B cell (primary cell): Measurements from ENCODE around the gene FAM184A. TPM values are rescaled to one million over a fixed set of nuclear protein-coding genes. Genes with fewer than 3 reads are reported as not detected.
"Not testable (repeated sequence)": the region's sequence is repeated elsewhere in the genome, so short reads cannot be mapped to it uniquely, and the experiment has no call there.

ENCODE experiments used
- ATAC-seq: fragments of 200-7000 bp; cut with Tn5 transposase; one replicate; pipeline ENCODE4 v1.10.0; 2021; ENCODE audit warnings: low read depth, mild to moderate bottlenecking, moderate number of reproducible peaks, moderate library complexity
- CTCF ChIA-PET: fragments of 350-600 bp; sonication (Branson Sonifier 250); formaldehyde crosslinking; loops from one replicate; lab custom pipeline; 2021; ENCODE audit warnings: antibody characterized with exemption, inconsistent platforms; lab: Charles Lee
- POLR2A ChIA-PET: fragments of 350-600 bp; sonication (Branson Sonifier 250); formaldehyde crosslinking; loops from one replicate; lab custom pipeline; 2021; ENCODE audit warnings: antibody characterized with exemption; lab: Charles Lee
- DNase-seq: peaks from one replicate; pipeline ENCODE4 v3.0.0; 2013
- H2AFZ ChIP-seq: 2 replicates; pipeline ENCODE4 v1.6.1; 2012; ENCODE audit warnings: mild to moderate bottlenecking, low read depth, low read length; ENCODE audit not compliant: insufficient read depth, poor library complexity, severe bottlenecking
- H3K27ac ChIP-seq, 2 donors: 1 replicate in 1 of 2; 2 replicates in 1 of 2; pipeline ENCODE4 v1.5.1; 2012 to 2013; ENCODE audit warnings: low read length in 2 of 2, mild to moderate bottlenecking in 2 of 2, moderate library complexity in 1 of 2
- H3K27me3 ChIP-seq, 4 experiments: fragments of 200-600 bp in 1 of 4; sonication (generic) in 1 of 4; replicated peaks in 1 of 4; 1 replicate in 2 of 4; 2 replicates in 2 of 4; pipeline versions ENCODE4 v1.6.1 to v1.7.0; 2013 to 2016; ENCODE audit warnings: low read length in 3 of 4, mild to moderate bottlenecking in 2 of 4, mixed read lengths in 1 of 4, moderate library complexity in 1 of 4; ENCODE audit not compliant: insufficient read depth in 4 of 4, control insufficient read depth in 3 of 4; ENCODE audit errors: control extremely low read depth in 1 of 4
- H3K36me3 ChIP-seq, 2 experiments: replicated peaks in 1 of 2; 1 replicate in 1 of 2; 2 replicates in 1 of 2; pipeline versions ENCODE4 v1.6.1 to v1.7.1; 2013; ENCODE audit warnings: low read length in 1 of 2; ENCODE audit not compliant: insufficient read depth in 2 of 2, control insufficient read depth in 1 of 2; ENCODE audit errors: control extremely low read depth in 1 of 2, extremely low read depth in 1 of 2
- H3K4me1 ChIP-seq, 2 donors: fragments of 200-600 bp in 1 of 2; sonication (generic) in 1 of 2; 1 replicate in 1 of 2; 2 replicates in 1 of 2; pipeline versions ENCODE4 v1.5.1 to v1.6.1; 2013 to 2017; ENCODE audit warnings: low read length in 2 of 2; ENCODE audit not compliant: control insufficient read depth in 2 of 2, insufficient read depth in 2 of 2
- H3K4me2 ChIP-seq: replicated peaks from 2 replicates; pipeline ENCODE3; 2012; ENCODE audit warnings: mild to moderate bottlenecking, low read depth, low read length; ENCODE audit not compliant: poor library complexity, severe bottlenecking
- H3K4me3 ChIP-seq, 5 experiments: fragments of 200-600 bp in 1 of 5; sonication (generic) in 1 of 5; 1 replicate in 3 of 5; 2 replicates in 2 of 5; pipeline versions ENCODE4 v1.5.1 to v1.7.0; 2011 to 2016; ENCODE audit warnings: low read length in 4 of 5, mild to moderate bottlenecking in 4 of 5, low read depth in 2 of 5, control low read depth in 1 of 5, moderate library complexity in 1 of 5; ENCODE audit not compliant: insufficient read depth in 1 of 5; ENCODE audit errors: control extremely low read depth in 1 of 5, extremely low read depth in 1 of 5
- H3K79me2 ChIP-seq: fragments of 200-600 bp; sonication (generic); one replicate; pipeline ENCODE4 v1.6.0; 2016; ENCODE audit warnings: low read length; ENCODE audit not compliant: control insufficient read depth, insufficient read depth
- H3K9ac ChIP-seq: fragments of 200-600 bp; sonication (generic); 2 replicates; pipeline ENCODE4 v1.6.1; 2017; ENCODE audit warnings: mild to moderate bottlenecking, low read length, moderate library complexity
- H3K9me3 ChIP-seq, 3 donors: one replicate each; pipeline versions ENCODE4 v1.6.1 to v1.7.1; 2013; ENCODE audit warnings: low read length in 2 of 3; ENCODE audit not compliant: control insufficient read depth in 2 of 3, insufficient read depth in 1 of 3; ENCODE audit errors: control extremely low read depth in 1 of 3
- H4K20me1 ChIP-seq: 2 replicates; pipeline ENCODE4 v1.6.0; 2012; ENCODE audit warnings: mild to moderate bottlenecking, low read length; ENCODE audit not compliant: insufficient read depth, control insufficient read depth, poor library complexity, severe bottlenecking
- H3K27ac Mint-ChIP-seq: one replicate; pipeline ENCODE4 v1.8.0; 2021; ENCODE audit warnings: mixed read lengths
- H3K27me3 Mint-ChIP-seq: one replicate; pipeline ENCODE4 v1.8.0; 2021; ENCODE audit warnings: mixed read lengths
- H3K4me1 Mint-ChIP-seq: one replicate; pipeline ENCODE4 v1.8.0; 2021; ENCODE audit warnings: mixed read lengths
- H3K4me3 Mint-ChIP-seq: one replicate; pipeline ENCODE4 v1.8.0; 2021; ENCODE audit warnings: mixed read lengths
- H3K9me3 Mint-ChIP-seq: one replicate; pipeline ENCODE4 v1.8.0; 2022; ENCODE audit warnings: mixed read lengths; ENCODE audit not compliant: insufficient read depth
- EZH2 ChIP-seq: IDR thresholded peaks from 2 replicates; pipeline ENCODE4 v1.6.1; 2012; ENCODE audit warnings: borderline replicate concordance, low read depth, mild to moderate bottlenecking, moderate library complexity, low read length; ENCODE audit not compliant: insufficient read depth, poor library complexity, severe bottlenecking
- WGBS: methylation state at CpG from one replicate; pipeline ENCODE4 v1.1.5; 2013; ENCODE audit warnings: missing lambda C conversion rate; ENCODE audit not compliant: insufficient coverage; 5-methylcytosine and 5-hydroxymethylcytosine counted together
- intact Hi-C: fragments of 100-400 bp; cut with micrococcal nuclease; formaldehyde crosslinking; loops from one replicate; pipeline ENCODE4 v1.10.0; 2022
- polyA plus RNA-seq: library from polyadenylated mRNA; depleted of rRNA; stranded (reverse); fragments of >200 nt; gene quantifications from 2 replicates; pipeline ENCODE4 v1.2.3, GENCODE V29; 2012
- total RNA-seq, 2 donors: library from RNA; stranded (reverse); fragments of 120-200 nt in 1 of 2; gene quantifications; 1 replicate in 1 of 2; 2 replicates in 1 of 2; pipeline versions ENCODE4 v1.2.3 to v1.2.4, GENCODE V29; 2013 to 2022
- TF ChIP-seq, protein P1 (sequence below): fragments of 200-600 bp; IDR thresholded peaks from one replicate; pipeline ENCODE4 v1.8.0; 2022; ENCODE audit warnings: antibody characterized with exemption, mild to moderate bottlenecking

The FAM184A gene
- total and polyA plus RNA-seq, 2 donors (not counting 1 experiment from before 2014, with no cell fraction given), result 0.07 to 0.54 TPM

DNA sequence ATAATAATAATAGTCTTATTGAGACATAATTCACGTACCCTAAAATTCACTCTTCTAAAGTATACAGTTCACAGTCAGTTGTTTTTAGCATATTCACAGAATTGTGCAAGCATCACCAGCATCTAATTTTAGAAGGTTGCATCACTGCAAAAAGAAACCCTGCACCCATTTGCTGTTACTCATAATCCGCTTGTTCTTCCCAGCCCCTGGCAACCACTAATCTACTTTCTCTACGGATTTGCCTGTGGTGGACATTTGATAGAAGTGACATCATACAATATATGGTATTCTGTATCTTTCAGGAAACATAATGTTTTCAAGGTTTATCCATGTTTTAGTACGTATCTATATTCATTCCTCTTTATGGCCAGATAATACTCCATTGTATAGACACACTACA, 41.5 kb upstream of the FAM184A start:
- ATAC-seq, result no peak
- POLR2A ChIA-PET, result interaction anchor here (0.7 kb wide), 1 partner anchor 9 kb away, joined by 4 read pairs; no protein-coding TSS in a partner anchor

DNA sequence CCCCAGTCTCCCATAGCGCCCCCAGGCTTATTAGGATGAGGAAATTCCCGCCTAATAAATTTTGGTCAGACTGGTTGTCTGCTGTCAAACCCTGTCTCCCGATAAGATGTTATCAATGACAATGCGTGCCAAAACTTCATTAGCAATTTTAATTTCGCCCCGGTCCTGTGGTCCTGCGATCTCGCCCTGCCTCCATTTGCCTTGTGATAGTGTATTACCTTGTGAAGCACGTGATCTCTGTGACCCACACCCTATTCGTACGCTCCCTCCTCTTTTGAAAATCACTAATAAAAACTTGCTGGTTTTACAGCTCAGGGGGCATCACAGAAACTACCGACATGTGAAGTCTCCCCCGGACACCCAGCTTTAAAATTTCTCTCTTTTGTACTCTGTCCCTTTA, 40.6 kb upstream of the FAM184A start:
- 87% methylated on average over 6 of the region's 13 CpGs for WGBS
- H3K27ac Mint-ChIP-seq, H3K4me2 ChIP-seq, DNase-seq, H3K9ac ChIP-seq, H3K36me3 ChIP-seq, H3K79me2 ChIP-seq, intact Hi-C loops, H3K4me1 ChIP-seq, H3K9me3 ChIP-seq, H3K27ac ChIP-seq, H3K4me3 ChIP-seq, H3K27me3 Mint-ChIP-seq, H3K4me1 Mint-ChIP-seq, ATAC-seq, POLR2A ChIA-PET, H3K4me3 Mint-ChIP-seq, H4K20me1 ChIP-seq, H3K27me3 ChIP-seq, H3K9me3 Mint-ChIP-seq, H2AFZ ChIP-seq: not testable (repeated sequence)
- CTCF ChIA-PET, result interaction anchor here (2.2 kb wide), 1 partner anchor 10 kb away, joined by 6 read pairs; no protein-coding TSS in a partner anchor

More for the DNA sequence above, 41.5 kb upstream of the FAM184A start:
- WGBS, result 100% methylated on average over 1 of the region's 4 CpGs
- DNase-seq, result no peak
- no peak overlapping the region for H3K4me3 Mint-ChIP-seq
- Histone ChIP-seq H3K9me3 (no peaks in the 10 kb centered on the region), H4K20me1 (no peaks in the 10 kb centered on the region), H3K36me3 (no peaks in the 10 kb centered on the region), H3K9ac (no peak overlapping the region), H3K27ac (no peak overlapping the region), H3K4me2 (no peak overlapping the region), H2AFZ (no peak overlapping the region), H3K4me3 (no peak overlapping the region), H3K4me1 (no peaks in the 10 kb centered on the region), H3K79me2 (no peaks in the 10 kb centered on the region), H3K27me3 (no peaks in the 10 kb centered on the region)
- TF ChIP-seq EZH2, result no peak
- TF ChIP-seq, protein P1, sequence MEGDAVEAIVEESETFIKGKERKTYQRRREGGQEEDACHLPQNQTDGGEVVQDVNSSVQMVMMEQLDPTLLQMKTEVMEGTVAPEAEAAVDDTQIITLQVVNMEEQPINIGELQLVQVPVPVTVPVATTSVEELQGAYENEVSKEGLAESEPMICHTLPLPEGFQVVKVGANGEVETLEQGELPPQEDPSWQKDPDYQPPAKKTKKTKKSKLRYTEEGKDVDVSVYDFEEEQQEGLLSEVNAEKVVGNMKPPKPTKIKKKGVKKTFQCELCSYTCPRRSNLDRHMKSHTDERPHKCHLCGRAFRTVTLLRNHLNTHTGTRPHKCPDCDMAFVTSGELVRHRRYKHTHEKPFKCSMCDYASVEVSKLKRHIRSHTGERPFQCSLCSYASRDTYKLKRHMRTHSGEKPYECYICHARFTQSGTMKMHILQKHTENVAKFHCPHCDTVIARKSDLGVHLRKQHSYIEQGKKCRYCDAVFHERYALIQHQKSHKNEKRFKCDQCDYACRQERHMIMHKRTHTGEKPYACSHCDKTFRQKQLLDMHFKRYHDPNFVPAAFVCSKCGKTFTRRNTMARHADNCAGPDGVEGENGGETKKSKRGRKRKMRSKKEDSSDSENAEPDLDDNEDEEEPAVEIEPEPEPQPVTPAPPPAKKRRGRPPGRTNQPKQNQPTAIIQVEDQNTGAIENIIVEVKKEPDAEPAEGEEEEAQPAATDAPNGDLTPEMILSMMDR, result no peak
- no peaks in the 10 kb centered on the region for H3K9me3 Mint-ChIP-seq
- no peaks in the 10 kb centered on the region for H3K4me1 Mint-ChIP-seq
- H3K27me3 Mint-ChIP-seq, result peaks cover 5% of the 10 kb centered on the region
- intact Hi-C loops, result no loop called here
- no peak overlapping the region for H3K27ac Mint-ChIP-seq
- CTCF ChIA-PET, result no interaction called here
